Measurements from ENCODE around the gene CNTNAP2.

DNA sequence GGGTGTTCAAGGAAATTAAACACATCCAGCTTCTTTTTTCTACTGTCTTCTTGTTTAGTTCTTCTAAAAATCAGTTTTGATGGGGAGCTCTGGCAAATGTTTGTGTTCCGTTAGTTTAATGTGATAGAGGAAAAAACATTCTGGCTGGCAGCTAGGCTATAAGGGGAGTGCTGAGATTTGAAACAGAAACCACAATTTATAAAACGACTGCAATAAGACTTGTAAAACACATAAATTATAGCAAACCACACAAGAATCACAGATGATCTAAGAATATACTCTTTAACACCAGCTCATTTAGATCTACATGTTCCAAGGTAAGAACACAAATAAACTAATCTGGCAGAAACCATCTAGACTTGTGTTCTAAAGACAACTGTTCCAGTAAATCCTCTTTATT is 425.5 kb downstream of the CNTNAP2 start:
- TF ChIP-seq POLR2AphosphoS5 (IDR thresholded peaks at IDR 0.05; ENCODE audit: borderline replicate concordance, low read depth, low read length) = no peak
- no peak for TF ChIP-seq EZH2 (IDR thresholded peaks at IDR 0.05)
- TF ChIP-seq FOXP2 (optimal IDR thresholded peaks at IDR 0.05; ENCODE audit: control extremely low read depth, extremely low read length, insufficient read depth) = no peak
